ENCODE data around the gene DECR2.

- TF ChIP-seq CTCF (conservative IDR thresholded peaks at IDR 0.05; ENCODE audit: low read length) (no peak), EZH2phosphoT487 (IDR thresholded peaks at IDR 0.05; ENCODE audit: borderline replicate concordance, low read depth, low read length) (no peak)
Measured at GRCh38 chr16:444027-444426, 42.3 kb downstream of the DECR2 start.

Data from OCI-LY7 (cell line).